HG02884 (cell line): ENCODE data around the gene MVB12B.

Experiments used
- ATAC-seq: cut with Tn5 transposase; IDR thresholded peaks from one replicate; pipeline ENCODE4 v1.9.1; 2021; ENCODE audit warnings: mild to moderate bottlenecking, moderate library complexity; ENCODE audit not compliant: unreplicated experiment

MVB12B gene

GRCh38 chr9:126302730-126303129 lies 23.9 kb upstream of the MVB12B start:
- ATAC-seq: no peak

DNA sequence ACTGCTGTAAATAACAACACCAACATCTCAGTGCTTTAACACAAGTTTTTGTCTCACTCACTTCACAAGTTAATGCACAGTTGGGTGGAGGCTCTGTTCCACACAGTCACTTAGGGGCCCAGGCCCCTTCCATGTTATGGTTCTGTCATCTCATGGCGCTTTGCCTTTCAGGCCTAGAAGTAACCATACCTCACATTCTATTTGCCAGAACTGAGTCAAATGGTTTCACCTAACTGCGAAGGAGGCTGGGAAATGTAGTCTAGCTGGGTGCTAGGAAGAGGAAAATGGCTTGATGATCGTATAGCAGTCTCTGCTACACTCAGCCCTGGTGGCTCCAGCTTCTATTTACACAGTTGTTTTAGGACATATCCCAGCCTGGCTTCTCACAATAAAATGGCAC lies 23.1 kb upstream of the MVB12B start:
- no peak for ATAC-seq

GRCh38 chr9:126304207-126304970 lies 22.2 kb upstream of the MVB12B start:
- no peak for ATAC-seq

DNA sequence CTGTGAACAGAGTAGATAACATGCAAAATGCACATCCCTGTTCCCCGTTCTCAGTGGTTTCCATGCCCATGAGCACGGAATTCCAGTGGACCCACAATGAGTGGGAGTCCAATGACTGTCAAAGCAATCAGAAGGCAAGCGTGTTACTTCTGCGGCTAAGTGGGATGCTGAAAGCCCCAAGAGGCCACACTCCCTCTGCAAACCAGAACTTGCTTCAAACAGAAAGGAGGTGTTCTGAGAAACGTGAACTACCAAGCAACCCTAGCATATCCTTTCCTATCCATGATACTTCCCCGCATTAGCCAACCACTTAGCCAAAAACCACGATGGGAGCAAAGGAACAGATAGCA lies 21.7 kb upstream of the MVB12B start:
- ATAC-seq: no peak

DNA sequence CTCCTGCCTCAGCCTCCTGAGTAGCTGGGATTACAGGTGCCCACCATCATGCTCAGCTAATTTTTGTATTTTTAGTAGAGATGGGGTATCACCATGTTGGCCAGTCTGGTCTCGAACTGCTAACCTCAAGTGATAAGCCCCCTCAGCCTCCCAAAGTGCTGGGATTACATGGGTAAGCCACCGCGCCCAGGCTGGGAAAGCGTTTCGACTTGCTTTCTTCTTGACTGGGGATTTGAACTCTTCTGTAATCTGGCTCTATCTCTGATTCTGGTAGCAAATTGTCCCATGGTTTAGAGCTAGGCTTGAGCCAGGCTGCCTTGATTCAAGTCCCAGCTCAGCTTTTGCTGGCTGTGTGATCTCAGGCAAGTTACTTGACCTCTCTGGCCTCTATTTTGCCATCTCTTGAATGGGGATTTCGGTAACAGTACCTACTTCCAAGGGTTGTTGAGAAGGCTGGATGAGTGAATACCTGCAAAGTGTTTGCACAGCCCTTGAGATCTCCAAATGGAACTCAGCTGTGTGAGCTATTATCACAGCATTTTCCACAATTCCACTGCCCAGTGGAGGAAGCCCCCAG lies 20.5 kb upstream of the MVB12B start:
- ATAC-seq: no peak

DNA sequence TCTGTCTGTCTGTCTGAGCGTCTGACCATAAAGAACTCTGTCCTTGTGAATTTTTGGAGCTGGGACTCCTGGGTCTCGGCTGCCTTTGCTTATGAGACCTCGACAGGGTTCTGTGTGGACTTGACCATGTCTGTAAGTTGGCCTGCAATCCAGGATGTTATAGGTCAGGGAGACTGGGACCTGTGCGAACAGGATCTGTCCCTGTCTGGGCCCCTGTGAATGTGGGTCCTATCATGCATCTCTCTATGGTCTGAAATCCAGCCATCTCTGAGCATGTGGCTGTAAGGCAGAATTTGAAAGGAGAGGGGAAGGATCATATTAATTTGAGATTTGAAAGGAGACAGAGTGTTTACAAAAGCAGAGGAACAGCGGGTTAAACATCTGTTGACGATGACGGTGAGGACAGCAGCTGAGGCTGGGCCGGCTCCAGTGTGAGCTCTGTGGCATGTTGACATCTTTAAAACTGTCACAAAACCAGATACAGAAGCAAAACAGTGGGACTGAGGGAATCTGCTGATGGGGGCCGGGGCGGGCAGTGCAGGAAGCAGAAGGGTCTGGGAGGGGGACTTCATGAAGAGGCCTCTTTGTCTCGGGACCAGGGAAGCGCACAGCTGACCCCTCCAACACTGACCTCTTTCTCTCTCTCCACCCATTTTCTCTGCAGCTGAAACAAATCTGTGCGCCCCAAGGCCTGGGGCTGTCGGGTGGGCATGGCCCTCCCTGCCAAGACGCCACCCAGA lies 19.1 kb upstream of the MVB12B start:
- no peak for ATAC-seq

DNA sequence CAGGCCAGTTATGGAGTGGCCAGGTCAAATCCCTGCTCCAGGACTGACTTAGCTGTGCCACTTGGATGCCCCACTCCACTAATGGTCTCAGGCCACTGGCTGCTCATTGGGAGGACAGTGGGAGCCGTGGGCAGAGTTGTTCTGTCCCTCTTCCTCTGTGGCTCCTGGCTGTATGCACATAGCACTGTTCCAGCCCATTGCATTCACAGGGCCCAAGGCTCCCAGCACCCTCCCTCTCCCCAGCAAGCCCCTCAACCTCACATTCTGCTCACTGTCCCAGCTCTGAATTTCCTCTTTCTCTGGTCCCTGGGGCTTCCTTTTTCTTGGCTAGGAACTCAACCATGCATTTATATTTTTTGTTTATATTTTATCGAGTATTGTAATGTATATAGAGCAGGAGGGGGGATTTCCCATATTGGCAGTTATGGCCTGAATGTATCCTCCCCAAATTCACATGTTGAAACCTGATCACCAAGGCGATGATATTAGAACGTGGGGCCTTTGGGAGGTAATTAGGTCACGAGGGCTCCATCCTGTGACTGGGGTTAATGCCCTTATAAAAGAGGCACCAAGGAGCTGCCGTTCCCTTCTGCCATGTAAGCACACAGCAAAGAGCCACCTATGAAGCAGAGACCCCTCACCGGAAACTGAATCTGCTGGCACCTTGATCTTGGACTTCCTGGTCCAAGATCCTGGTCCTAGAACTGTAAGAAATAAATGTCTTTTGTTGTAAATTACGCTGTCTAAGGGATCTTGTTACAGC lies 17.0 kb upstream of the MVB12B start:
- ATAC-seq: no peak

GRCh38 chr9:126312584-126313551 lies 13.8 kb upstream of the MVB12B start:
- no peak for ATAC-seq

DNA sequence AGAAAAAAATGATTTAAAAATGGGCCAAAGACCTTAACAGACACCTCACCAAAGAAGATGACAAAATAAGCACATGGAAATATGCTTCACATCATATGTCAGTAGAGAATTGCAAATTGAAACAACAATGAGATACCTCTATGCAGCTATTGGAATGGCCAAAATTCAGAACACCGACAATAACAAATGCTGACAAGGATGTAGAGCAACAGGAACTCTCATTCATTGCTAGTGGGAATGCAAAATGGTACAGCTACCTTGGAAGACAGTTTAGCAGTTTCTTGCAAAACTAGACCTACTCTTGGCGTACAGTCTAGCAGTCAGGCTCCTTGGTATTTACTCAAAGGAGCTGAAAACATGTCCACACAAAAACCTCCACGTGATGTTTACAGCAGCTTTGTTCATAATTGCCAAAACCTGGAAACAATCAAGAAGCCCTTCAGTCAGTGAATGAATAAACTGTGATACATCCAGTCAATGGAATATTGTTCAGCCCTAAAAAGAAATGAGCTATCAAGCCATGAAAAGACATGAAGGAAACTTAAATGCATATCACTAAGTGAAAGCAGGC lies 10.5 kb upstream of the MVB12B start:
- ATAC-seq: no peak

DNA sequence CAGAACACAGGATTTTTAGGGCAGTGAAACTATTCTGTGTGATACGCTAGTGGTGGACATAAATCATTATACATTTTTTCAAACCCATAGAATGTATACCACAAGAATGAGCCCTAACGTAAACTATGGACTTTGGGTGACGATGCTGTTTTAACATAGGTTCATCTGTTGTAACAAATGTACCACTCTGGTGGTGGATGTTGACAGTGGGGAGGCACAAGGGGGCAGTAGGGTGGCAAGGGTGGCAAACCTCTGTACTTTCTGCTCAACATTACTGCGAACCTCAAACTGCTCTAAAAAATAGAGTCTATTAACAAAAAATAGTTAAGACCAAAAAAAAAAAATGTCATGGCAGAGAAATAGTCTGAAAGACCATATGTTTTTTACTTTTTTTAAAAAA lies 9.1 kb upstream of the MVB12B start:
- no peak for ATAC-seq

DNA sequence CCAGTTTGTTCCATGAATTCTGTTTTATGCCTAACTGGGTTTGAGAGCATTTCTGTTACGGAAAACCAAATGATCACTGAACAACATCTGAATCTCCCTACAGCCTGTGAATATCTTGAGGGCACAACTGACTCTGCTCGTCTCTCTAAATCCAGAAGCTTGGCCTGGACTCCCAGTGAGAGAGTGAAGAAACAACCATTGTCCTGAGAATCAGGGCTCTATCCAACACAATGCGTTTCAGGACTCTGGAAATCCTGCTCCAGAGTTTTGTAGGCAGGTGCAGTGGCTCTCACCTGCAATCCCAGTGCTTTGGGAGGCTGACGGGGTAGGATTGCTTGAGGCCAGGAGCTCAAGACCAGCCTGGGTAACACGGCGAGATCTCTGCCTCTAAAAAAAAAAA lies 7.8 kb upstream of the MVB12B start:
- ATAC-seq: no peak

DNA sequence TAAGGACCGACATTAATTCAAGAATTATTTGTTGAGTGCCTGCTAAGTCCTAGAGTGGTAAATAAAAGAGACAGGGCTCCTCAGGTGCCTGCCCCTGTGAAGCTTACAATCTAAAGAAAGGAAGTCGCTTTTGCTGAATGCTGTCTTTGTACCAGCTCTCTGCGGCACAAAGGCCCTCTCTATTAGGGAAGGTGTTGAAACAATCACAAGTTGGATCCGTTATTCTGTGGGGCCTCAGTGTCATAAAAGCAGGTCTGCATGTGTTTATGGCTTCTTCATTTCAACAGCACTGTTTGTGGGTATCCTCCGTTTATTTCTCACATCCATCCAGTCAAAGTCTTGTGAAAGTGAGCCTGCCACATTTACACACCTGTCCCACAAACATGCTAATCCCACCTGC lies 7.0 kb upstream of the MVB12B start:
- ATAC-seq: no peak

DNA sequence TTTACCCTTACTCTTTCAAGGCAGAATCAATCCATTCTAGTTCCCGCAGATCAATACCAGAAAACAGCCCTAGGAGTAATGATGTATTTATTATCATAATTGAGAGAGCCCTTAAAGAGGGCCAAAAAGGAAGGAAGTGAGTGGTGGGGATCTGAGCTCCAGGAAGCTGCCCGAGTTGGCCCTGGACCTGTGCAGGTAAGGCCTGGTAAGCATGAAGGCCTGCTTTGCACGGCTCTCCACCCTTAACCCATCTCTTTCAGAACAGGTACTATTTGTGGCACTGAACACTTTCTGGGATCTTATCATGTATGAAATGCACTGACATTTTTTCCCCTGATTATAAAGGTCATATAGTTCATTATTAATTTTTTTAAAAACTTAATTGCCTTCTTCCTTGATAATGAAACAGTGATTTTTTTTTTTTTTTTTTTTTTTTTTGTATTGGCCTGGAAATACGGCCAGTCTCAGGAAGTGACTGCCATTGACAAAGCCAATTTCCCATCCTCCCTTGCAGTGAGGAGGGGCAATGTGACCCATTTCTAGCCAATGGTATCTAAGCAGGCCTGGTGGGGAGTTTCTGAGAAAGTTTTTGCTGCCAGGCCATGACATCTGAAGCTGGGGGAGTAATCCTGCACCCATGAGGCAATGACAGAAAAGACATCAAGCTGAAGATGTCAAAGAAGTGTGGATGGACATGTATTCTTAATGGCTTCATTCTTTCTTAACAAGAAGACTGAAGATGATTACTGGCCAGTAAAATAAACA lies 6.3 kb upstream of the MVB12B start:
- no peak for ATAC-seq

- ATAC-seq: no peak
Observed at GRCh38 chr9:126321742-126322141, 4.9 kb upstream of the MVB12B start.

DNA sequence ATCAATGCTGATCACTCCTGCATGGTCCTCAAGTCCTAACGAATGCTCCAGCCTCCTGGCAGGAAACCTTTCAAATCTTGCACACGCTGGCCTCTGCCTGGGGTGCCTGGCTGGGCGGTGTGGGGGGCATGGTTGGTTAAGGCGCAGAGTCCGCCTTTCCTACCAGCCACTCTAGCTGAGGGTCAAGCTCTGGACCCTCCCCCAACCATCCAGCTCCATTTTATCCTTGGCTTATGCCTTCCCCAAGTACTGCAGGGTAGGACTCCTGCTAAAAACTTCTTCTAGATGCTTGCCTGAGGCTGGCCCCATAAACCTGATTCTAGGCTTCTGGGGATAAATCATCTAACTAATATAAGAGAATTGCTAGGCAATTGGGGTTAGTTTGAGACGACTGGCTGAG lies 808 bp upstream of the MVB12B start:
- no peak for ATAC-seq

GRCh38 chr9:126327006-126327713 lies 531 bp downstream of the MVB12B start:
- no peak for ATAC-seq

DNA sequence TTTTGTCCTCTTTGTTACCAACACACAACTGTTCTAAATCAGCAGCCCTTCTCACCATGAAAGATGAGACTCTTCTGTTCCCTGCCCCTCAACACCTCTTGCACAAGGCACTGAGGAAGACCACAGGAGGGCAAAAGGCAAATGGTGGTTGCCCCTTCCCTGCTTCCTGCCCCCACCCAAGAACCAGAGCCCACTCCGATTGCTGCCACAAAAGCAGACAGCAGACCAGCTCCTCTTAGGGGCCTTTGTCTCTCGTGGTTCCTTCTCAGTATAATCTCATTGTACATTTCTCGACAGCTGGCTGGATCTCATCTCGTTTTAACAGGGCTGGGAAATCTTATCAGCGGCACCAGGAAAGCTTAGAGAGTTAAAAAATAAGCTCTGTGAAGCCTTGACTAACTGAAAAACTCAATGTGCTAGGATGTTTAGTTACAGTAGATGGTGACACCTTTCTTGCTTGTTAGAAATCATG lies 1.1 kb downstream of the MVB12B start:
- ATAC-seq: no peak

- ATAC-seq: no peak
Observed at GRCh38 chr9:126328407-126328806, 1.8 kb downstream of the MVB12B start.
